Neural cell (in vitro differentiated cells): ENCODE results near the gene CPLX1. TPM values are rescaled to one million over a fixed set of nuclear protein-coding genes. Genes with fewer than 3 reads are reported as not detected.

Experiments
- H2AFZ ChIP-seq: fragments of 200-600, 300-800 bp; sonication (generic), shearing (Covaris generic); 2 replicates; pipeline ENCODE4 v1.6.0; 2014; ENCODE audit warnings: low read depth, mild to moderate bottlenecking, antibody characterized with exemption, low read length, moderate library complexity
- H3F3A ChIP-seq: fragments of 200-600 bp; shearing (Covaris generic); 2 replicates; pipeline ENCODE4 v1.6.1; 2016; ENCODE audit warnings: mild to moderate bottlenecking, moderate library complexity, mixed read lengths, antibody characterized with exemption, low read length; ENCODE audit not compliant: insufficient read depth, poor library complexity, severe bottlenecking
- H3K27ac ChIP-seq: fragments of 200-600, 300-800 bp; sonication (generic), shearing (Covaris generic); 2 replicates; pipeline ENCODE4 v1.5.1; 2014; ENCODE audit warnings: mild to moderate bottlenecking, low read length, moderate library complexity
- H3K27me3 ChIP-seq: fragments of 300-800, 200-600 bp; sonication (generic), shearing (Covaris generic); 2 replicates; pipeline ENCODE4 v1.6.0; 2014; ENCODE audit warnings: mild to moderate bottlenecking, low read depth, low read length, moderate library complexity; ENCODE audit not compliant: insufficient read depth
- H3K36me3 ChIP-seq: fragments of 300-800, 200-600 bp; sonication (generic), shearing (Covaris generic); 2 replicates; pipeline ENCODE4 v1.5.1; 2014; ENCODE audit warnings: mild to moderate bottlenecking, antibody characterized with exemption, low read length, moderate library complexity; ENCODE audit not compliant: insufficient read depth
- H3K4me2 ChIP-seq: fragments of 300-800, 200-600 bp; sonication (generic), shearing (Covaris generic); 2 replicates; pipeline ENCODE4 v1.6.0; 2014; ENCODE audit warnings: mild to moderate bottlenecking, low read length
- H3K4me3 ChIP-seq: fragments of 300-800, 200-600 bp; sonication (generic), shearing (Covaris generic); 2 replicates; pipeline ENCODE4 v1.5.1; 2014; ENCODE audit warnings: mild to moderate bottlenecking, low read length, moderate library complexity
- H3K79me2 ChIP-seq: fragments of 200-600 bp; shearing (Covaris generic); replicated peaks from 2 replicates; pipeline ENCODE4 v1.6.0; 2014; ENCODE audit warnings: mild to moderate bottlenecking, low read length, moderate library complexity; ENCODE audit not compliant: insufficient read depth
- H3K9ac ChIP-seq: fragments of 300-800, 200-600 bp; sonication (generic), shearing (Covaris generic); 2 replicates; pipeline ENCODE4 v1.6.1; 2016; ENCODE audit warnings: mild to moderate bottlenecking, low read length, mixed read lengths
- H3K9me2 ChIP-seq: fragments of 200-600 bp; shearing (Covaris generic); 2 replicates; pipeline ENCODE4 v1.6.1; 2016; ENCODE audit warnings: mild to moderate bottlenecking, low read length, mixed read lengths; ENCODE audit not compliant: insufficient read depth
- H3K9me3 ChIP-seq: fragments of 200-600, 300-800 bp; sonication (generic), shearing (Covaris generic); 2 replicates; pipeline ENCODE4 v1.6.1; 2016; ENCODE audit warnings: mild to moderate bottlenecking, mixed run types, low read length, moderate library complexity, mixed read lengths
- H4K20me1 ChIP-seq: fragments of 200-600 bp; shearing (Covaris generic); 2 replicates; pipeline ENCODE4 v1.6.1; 2016; ENCODE audit warnings: mild to moderate bottlenecking, mixed run types; ENCODE audit not compliant: insufficient read depth
- CTCF ChIP-seq: fragments of 450-650 bp; IDR thresholded peaks from 2 replicates; pipeline ENCODE4 v1.5.1; 2014; ENCODE audit warnings: antibody characterized with exemption, mild to moderate bottlenecking, moderate library complexity; ENCODE audit not compliant: poor library complexity, severe bottlenecking
- EP300 ChIP-seq: fragments of 450-650 bp; conservative IDR thresholded peaks from 2 replicates; pipeline ENCODE4 v1.6.1; 2014; ENCODE audit warnings: antibody characterized with exemption, mild to moderate bottlenecking, moderate library complexity; ENCODE audit not compliant: poor library complexity, severe bottlenecking
- EZH2 ChIP-seq: fragments of 200-600, 300-800 bp; shearing (Covaris generic), sonication (generic); IDR thresholded peaks from 2 replicates; pipeline ENCODE4 v1.6.1; 2014; ENCODE audit warnings: antibody characterized with exemption, low read length, borderline replicate concordance, mild to moderate bottlenecking; ENCODE audit not compliant: insufficient read depth, poor library complexity, severe bottlenecking
- MXI1 ChIP-seq: fragments of 450-650 bp; conservative IDR thresholded peaks from 2 replicates; pipeline ENCODE4 v1.6.1; 2014; ENCODE audit warnings: antibody characterized with exemption, mild to moderate bottlenecking; ENCODE audit not compliant: poor library complexity, severe bottlenecking
- POLR2AphosphoS5 ChIP-seq: IDR thresholded peaks from 2 replicates; pipeline ENCODE4 v1.6.1; 2012
- RAD21 ChIP-seq: fragments of 450-650 bp; conservative IDR thresholded peaks from 2 replicates; pipeline ENCODE4 v1.6.1; 2014; ENCODE audit warnings: antibody characterized with exemption, mild to moderate bottlenecking, moderate library complexity
- SMC3 ChIP-seq: fragments of 450-650 bp; conservative IDR thresholded peaks from 2 replicates; pipeline ENCODE4 v1.6.1; 2014; ENCODE audit warnings: antibody characterized with exemption, mild to moderate bottlenecking, moderate library complexity; ENCODE audit not compliant: poor library complexity
- TAF1 ChIP-seq: IDR thresholded peaks from 2 replicates; pipeline ENCODE4 v1.6.1; 2012; ENCODE audit warnings: low read depth
- polyA plus RNA-seq: library from polyadenylated mRNA; depleted of rRNA; stranded (reverse); fragments of >200 nt; gene quantifications from 2 replicates; pipeline ENCODE4 v1.2.3, GENCODE V29; 2014
- TF ChIP-seq, protein P1 (sequence below): IDR thresholded peaks from 2 replicates; pipeline ENCODE4 v1.6.1; 2012; ENCODE audit warnings: borderline replicate concordance

CPLX1 gene
- polyA plus RNA-seq, 1 donor from 2014 or later: 7.6 TPM

DNA sequence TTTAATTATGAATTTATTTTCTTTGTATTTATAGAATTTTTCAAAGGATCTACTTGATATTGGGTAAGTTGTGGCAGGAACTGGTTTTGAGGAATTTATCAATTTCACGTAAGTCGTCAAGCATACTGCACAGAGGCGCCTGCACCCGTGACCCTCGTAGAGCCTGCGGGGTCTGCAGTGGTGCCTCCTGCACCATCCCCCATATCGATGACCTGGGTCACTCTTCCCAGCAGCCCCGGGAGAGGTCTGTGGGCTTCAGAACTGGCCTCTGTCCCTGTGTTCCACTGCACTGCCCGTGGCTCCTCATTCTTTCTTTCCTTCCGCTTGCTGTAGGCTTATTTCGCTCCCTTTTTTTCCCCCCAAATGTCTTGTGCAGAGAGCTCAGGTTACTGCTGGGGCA, 31.5 kb upstream of the CPLX1 start:
- H3K4me3 ChIP-seq: no peak overlapping the region
- no peaks in the 10 kb centered on the region for H3K9me2 ChIP-seq
- no peak overlapping the region for H2AFZ ChIP-seq
- H3K36me3 ChIP-seq: no peaks in the 10 kb centered on the region
- no peaks in the 10 kb centered on the region for H4K20me1 ChIP-seq
- no peak overlapping the region for H3K27ac ChIP-seq
- H3K4me2 ChIP-seq: no peak overlapping the region
- H3K9me3 ChIP-seq: no peaks in the 10 kb centered on the region
- no peak overlapping the region for H3K9ac ChIP-seq
- no peaks in the 10 kb centered on the region for H3F3A ChIP-seq
- H3K79me2 ChIP-seq: no peaks in the 10 kb centered on the region
- no peaks in the 10 kb centered on the region for H3K27me3 ChIP-seq
- TF ChIP-seq, protein P1, sequence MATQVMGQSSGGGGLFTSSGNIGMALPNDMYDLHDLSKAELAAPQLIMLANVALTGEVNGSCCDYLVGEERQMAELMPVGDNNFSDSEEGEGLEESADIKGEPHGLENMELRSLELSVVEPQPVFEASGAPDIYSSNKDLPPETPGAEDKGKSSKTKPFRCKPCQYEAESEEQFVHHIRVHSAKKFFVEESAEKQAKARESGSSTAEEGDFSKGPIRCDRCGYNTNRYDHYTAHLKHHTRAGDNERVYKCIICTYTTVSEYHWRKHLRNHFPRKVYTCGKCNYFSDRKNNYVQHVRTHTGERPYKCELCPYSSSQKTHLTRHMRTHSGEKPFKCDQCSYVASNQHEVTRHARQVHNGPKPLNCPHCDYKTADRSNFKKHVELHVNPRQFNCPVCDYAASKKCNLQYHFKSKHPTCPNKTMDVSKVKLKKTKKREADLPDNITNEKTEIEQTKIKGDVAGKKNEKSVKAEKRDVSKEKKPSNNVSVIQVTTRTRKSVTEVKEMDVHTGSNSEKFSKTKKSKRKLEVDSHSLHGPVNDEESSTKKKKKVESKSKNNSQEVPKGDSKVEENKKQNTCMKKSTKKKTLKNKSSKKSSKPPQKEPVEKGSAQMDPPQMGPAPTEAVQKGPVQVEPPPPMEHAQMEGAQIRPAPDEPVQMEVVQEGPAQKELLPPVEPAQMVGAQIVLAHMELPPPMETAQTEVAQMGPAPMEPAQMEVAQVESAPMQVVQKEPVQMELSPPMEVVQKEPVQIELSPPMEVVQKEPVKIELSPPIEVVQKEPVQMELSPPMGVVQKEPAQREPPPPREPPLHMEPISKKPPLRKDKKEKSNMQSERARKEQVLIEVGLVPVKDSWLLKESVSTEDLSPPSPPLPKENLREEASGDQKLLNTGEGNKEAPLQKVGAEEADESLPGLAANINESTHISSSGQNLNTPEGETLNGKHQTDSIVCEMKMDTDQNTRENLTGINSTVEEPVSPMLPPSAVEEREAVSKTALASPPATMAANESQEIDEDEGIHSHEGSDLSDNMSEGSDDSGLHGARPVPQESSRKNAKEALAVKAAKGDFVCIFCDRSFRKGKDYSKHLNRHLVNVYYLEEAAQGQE: no peak
- TF ChIP-seq EZH2 (no peak), MXI1 (no peak), EP300 (no peak), TAF1 (no peak), POLR2AphosphoS5 (no peak), RAD21 (no peak), SMC3 (no peak), CTCF (no peak)

DNA sequence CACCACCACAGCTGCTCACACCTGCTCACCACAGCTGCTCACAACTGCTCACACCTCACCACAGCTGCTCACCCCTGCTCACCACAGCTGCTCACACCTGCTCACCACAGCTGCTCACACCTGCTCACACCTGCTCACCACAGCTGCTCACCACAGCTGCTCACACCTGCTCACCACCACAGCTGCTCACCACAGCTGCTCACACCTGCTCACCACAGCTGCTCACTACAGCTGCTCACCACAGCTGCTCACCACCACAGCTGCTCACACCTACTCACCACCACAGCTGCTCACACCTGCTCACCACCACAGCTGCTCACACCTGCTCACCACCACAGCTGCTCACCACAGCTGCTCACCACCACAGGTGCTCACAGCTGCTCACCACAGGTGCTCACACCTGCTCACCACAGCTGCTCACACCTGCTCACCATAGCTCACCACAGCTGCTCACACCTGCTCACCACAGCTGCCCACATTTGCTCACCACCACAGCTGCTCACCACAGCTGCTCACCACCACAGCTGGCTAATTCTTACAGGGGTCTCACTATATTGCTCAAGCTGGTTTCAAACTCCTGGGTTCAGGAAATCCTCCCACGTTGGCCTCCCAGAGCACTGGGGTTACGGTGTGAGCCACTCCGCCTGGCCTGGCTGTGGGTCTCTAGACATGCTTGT, 30.4 kb upstream of the CPLX1 start:
- Histone ChIP-seq H3F3A (no peaks in the 10 kb centered on the region), H3K9me3 (no peaks in the 10 kb centered on the region), H3K79me2 (no peaks in the 10 kb centered on the region), H3K4me3 (no peak overlapping the region), H3K27ac (no peak overlapping the region), H2AFZ (no peak overlapping the region), H3K9me2 (no peaks in the 10 kb centered on the region), H3K27me3 (no peaks in the 10 kb centered on the region), H3K36me3 (no peaks in the 10 kb centered on the region), H3K4me2 (no peak overlapping the region), H4K20me1 (no peaks in the 10 kb centered on the region), H3K9ac (no peak overlapping the region)
- TF ChIP-seq, protein P1: no peak
- TF ChIP-seq EP300: no peak
